Measurements from ENCODE around the gene GIN1. TPM values are rescaled to one million over a fixed set of nuclear protein-coding genes. Genes with fewer than 3 reads are reported as not detected.

Gene GIN1
- total RNA-seq, 1 donor from 2014 or later: 5.4 TPM

GRCh38 chr5:103108086-103108485, 11.9 kb downstream of the GIN1 start:
- H3K4me3 Mint-ChIP-seq (ENCODE audit: unreplicated experiment): no peak overlapping the region
- no peaks in the 10 kb centered on the region for H3K27me3 Mint-ChIP-seq (ENCODE audit: low read depth, unreplicated experiment)
- Histone ChIP-seq H4K20me1 (ENCODE audit: insufficient read depth, low read length) (no peaks in the 10 kb centered on the region), H3K27me3 (ENCODE audit: insufficient read depth, low read length) (no peaks in the 10 kb centered on the region), H3K9ac (ENCODE audit: low read length) (no peak overlapping the region), H3K27ac (ENCODE audit: low read depth, low read length) (no peak overlapping the region), H3K79me2 (ENCODE audit: insufficient read depth, low read length) (no peaks in the 10 kb centered on the region), H3K36me3 (ENCODE audit: insufficient read depth, low read length) (no peaks in the 10 kb centered on the region), H3K4me2 (ENCODE audit: low read length) (no peak overlapping the region), H3K4me1 (ENCODE audit: insufficient read depth, low read length) (no peaks in the 10 kb centered on the region), H3K4me3 (ENCODE audit: insufficient read depth, low read depth, low read length) (no peak overlapping the region), H3K9me3 (ENCODE audit: insufficient read depth, low read depth, low read length) (no peaks in the 10 kb centered on the region), H2AFZ (ENCODE audit: low read depth, low read length) (no peak overlapping the region)
- no peak overlapping the region for H3K27ac Mint-ChIP-seq (ENCODE audit: unreplicated experiment)
- H3K36me3 Mint-ChIP-seq (ENCODE audit: low read depth, unreplicated experiment): no peaks in the 10 kb centered on the region
- no peaks in the 10 kb centered on the region for H3K4me1 Mint-ChIP-seq (ENCODE audit: low read depth, unreplicated experiment)
- H3K9me3 Mint-ChIP-seq (ENCODE audit: unreplicated experiment): peaks cover 3% of the 10 kb centered on the region
- TF ChIP-seq EZH2 (IDR thresholded peaks at IDR 0.05; ENCODE audit: insufficient read depth, low read length) (no peak), CTCF (IDR thresholded peaks at IDR 0.05; ENCODE audit: insufficient read depth, low read depth, low read length) (no peak)
- DNase-seq (ENCODE audit: low read depth) (no peak), FAIRE-seq (no peak)

GRCh38 chr5:103102234-103102633, 17.7 kb downstream of the GIN1 start:
- H3K9me3 Mint-ChIP-seq (ENCODE audit: unreplicated experiment): no peaks in the 10 kb centered on the region
- no peak for FAIRE-seq

More at GRCh38 chr5:103102234-103102633, 17.7 kb downstream of the GIN1 start:
- no peaks in the 10 kb centered on the region for H3K4me1 Mint-ChIP-seq (ENCODE audit: low read depth, unreplicated experiment)
- H3K4me1 ChIP-seq (ENCODE audit: insufficient read depth, low read length): no peaks in the 10 kb centered on the region
- H4K20me1 ChIP-seq (ENCODE audit: insufficient read depth, low read length): no peaks in the 10 kb centered on the region
- H3K9me3 ChIP-seq (ENCODE audit: insufficient read depth, low read depth, low read length): no peaks in the 10 kb centered on the region
- no peaks in the 10 kb centered on the region for H3K27me3 Mint-ChIP-seq (ENCODE audit: low read depth, unreplicated experiment)
- H3K9ac ChIP-seq (ENCODE audit: low read length): no peak overlapping the region
- no peaks in the 10 kb centered on the region for H3K79me2 ChIP-seq (ENCODE audit: insufficient read depth, low read length)
- H3K27me3 ChIP-seq (ENCODE audit: insufficient read depth, low read length): no peaks in the 10 kb centered on the region
- H3K27ac ChIP-seq (ENCODE audit: low read depth, low read length): no peak overlapping the region
- no peak overlapping the region for H3K4me3 ChIP-seq (ENCODE audit: insufficient read depth, low read depth, low read length)
- TF ChIP-seq CTCF (IDR thresholded peaks at IDR 0.05; ENCODE audit: insufficient read depth, low read depth, low read length): no peak
- no peaks in the 10 kb centered on the region for H3K36me3 Mint-ChIP-seq (ENCODE audit: low read depth, unreplicated experiment)
- no peak overlapping the region for H3K27ac Mint-ChIP-seq (ENCODE audit: unreplicated experiment)
- no peak overlapping the region for H3K4me3 Mint-ChIP-seq (ENCODE audit: unreplicated experiment)
- H3K4me2 ChIP-seq (ENCODE audit: low read length): no peak overlapping the region
- no peak for DNase-seq (ENCODE audit: low read depth)
- H3K36me3 ChIP-seq (ENCODE audit: insufficient read depth, low read length): peaks cover 2% of the 10 kb centered on the region
- H2AFZ ChIP-seq (ENCODE audit: low read depth, low read length): no peak overlapping the region

All from astrocyte (in vitro differentiated cells and primary cell).